ENCODE measurements around the gene WLS.
"Not testable (repeated sequence)": the region's sequence is repeated elsewhere in the genome, so short reads cannot be mapped to it uniquely, and the experiment has no call there.

Gene WLS

DNA sequence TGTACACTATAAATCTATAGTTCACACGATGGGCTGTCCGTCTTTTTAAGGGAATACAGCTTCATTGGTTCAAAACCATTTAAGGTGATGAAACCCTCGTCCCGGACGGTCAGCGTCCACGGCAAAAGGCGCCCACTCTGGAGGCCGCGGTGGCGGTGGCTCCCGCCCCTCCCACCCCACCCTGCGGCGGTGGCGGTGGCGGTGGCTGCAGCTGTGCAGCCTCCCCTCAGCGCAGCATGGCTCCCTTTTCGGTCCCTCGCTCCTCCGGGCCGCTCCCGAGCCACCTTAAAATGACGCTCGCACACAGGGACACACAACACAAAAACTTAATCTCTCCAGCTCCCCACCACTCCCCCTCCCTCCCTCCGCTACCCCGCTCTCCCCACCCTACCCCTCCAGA is 69.1 kb downstream of the WLS start:
- no peak for DNase-seq

DNA sequence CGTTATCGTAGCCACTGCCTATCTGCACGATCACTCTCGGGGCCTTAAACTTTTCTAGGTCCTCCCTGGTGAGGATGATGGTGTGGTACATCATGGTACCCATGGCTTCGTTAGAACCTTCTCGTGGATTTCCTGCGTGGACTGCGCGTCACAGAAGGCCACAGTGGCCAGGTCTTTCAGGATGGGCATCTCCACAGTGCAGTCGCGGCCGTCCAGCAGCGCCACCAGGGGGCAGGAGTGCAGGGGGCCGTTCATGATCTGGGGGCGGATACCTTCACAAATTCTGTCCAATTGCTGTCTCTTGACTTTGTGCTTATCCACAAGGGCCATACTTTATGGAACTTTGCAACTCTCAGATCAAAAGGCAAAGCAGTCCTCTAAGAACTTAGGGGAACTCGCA is 69.6 kb downstream of the WLS start:
- DNase-seq: no peak

DNA sequence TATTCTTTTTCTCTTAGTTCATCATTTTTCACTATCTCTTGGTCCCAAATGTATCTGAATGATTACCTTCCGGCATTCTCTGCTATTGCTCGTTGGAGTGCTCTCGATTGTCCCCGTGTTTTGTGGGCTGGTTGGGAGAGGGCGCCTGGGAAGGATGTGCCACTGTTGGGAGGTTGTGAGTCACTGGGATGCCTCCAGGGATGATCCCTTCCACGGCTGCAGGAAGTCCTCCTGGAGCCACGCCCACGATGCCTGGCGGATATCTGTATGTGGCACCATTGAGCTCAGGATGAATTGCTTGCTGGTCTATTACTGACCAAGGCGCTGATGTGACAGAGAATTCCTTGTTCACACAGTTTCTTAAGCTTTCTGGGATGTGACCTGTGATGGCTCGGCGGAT is 70.7 kb downstream of the WLS start:
- DNase-seq: not testable (repeated sequence)

DNA sequence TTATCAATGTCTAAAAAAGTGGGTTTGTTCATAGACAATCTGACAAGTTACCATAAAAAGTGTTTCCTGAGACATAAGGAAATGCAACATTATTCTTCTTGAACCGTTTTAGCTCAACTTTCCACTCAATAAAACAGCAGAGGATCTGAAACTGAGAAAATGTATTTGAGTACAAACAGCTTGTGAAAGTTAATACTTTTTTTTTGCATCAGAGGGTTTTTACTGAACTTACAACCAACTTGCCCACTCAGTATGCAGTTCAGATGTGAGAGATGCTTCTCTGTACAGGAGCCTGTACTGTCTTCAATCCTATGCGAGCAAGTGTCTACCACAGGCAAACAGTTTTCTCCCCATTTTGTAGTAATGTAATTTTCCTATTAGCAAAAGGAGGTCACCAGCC is 71.4 kb downstream of the WLS start:
- not testable (repeated sequence) for DNase-seq

DNA sequence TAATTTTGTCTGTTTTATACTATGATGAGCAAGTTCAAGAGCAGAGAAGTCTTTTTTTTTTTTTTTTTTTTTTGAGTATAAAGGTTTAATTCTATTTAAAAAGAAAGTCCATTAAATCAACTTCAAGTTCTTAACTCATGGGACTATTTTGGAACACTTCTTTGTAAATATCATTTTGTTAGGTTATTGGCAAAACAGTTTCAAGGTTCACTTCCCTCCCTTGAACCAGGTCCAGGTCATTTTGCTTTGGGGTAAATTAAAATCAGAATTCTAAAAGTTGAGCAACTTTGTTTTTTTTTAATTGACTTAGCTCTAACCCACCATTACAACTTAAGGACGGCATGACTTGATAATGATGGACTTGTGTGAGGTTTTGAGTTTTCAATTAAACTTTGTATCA is 72.3 kb downstream of the WLS start:
- DNase-seq: no peak

DNA sequence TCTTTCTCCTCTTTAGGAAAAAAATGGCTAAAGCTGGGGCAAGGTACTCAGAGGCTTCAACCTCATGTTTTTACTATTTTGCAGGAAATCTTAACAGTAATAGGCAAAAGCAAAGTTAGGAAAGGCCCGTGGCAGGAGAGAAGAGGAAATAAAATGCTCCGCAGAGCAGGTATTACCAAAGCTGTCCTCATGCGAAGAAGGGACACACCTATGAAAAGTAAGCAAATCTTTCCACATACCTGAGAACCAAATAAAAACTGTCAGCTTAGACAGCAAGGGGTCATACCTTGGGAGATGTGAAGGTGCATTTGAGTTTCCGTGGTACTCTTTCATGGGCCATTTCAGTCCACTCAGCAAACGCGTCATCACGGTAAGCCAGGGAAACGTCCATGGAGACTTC is 73.5 kb downstream of the WLS start:
- DNase-seq: no peak

DNA sequence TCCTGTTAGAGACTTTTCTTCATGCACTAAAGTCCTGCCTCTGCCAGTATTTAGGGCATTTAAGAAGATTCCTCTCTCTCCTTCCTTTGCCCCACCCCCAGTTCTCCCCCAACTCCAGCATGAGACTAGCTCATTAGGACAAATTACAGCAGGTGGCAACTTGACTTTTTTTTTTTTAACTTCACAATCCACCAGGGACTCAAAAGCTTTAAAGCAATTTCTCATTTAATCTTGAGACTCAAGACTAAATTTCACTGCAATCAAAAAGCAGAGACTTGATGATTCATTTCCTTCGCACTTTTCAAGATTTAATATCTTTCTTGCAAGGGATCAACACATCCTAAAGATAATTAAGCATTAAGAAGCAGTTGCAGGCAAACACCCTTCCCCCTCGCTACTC is 74.9 kb downstream of the WLS start:
- DNase-seq: no peak

DNA sequence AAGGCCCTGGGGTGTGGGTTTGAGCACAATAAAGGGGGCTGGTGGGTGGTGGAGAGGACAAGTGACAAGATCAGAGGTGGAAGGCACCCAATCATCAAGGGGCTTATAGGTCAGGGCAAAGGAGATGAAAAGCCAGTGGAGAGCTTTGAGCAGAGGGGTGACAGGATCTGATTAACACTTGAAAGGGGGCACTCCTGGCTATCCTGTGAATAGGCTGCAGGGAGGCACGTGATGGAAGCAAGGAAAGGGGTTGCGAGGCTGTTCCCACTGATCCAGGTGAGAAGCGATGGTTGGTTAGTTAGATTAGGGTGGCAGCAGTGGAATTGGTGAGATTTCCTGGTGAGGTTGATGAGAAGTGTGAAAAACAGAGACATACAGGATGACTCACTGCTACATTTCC is 80.6 kb downstream of the WLS start:
- DNase-seq: no peak

DNA sequence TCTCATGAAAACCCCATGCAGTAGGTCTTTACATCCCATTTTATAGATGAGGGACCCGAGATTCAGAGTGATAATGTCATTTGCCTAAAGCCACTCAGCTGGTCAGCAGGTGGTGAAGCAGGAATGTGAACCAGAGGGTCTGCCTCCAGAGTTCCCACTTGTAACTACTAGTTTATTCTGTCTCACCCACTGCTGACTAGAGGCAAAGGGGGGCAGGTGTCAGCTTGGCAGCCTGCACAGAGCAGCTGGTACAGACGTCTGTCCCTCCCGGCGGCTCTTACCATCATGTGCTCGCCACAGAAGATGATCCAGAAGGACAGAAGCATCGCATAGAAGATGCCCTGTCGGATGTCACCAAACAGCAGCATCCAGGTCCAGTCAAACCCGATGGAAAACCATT is 82.4 kb downstream of the WLS start:
- DNase-seq: no peak

DNA sequence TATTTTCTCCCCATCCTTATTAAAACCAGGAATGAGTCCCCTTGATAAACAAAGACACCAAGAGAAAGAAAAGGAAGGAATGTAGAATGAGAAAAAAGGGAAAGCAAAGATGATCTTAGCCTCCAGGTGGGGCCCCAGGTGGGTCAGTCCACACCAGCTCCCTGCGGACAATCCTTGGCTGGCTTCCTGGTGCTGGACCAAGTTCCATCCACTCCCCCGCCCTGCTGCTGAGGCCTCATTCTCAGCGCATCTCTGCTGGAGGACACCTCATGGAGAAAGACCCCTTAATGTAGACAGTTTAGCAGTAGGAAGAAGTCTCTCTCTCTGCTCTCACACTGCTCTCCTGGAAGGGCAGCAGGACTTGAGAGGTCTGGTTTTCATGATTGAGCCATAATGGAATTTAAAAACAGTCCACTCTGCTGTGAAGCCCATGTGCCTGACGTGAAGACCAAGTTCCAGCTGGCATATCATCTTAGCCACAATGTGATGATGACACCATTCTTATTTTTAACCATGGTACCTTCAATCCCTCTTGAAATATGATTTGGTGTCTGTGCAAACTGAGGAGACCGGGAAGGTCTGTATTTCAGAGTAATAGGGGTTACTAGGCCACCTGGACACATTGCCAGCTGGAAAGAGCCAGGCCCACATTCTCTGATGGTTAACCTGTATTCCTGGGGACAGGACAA is 83.1 kb downstream of the WLS start:
- DNase-seq: no peak

DNA sequence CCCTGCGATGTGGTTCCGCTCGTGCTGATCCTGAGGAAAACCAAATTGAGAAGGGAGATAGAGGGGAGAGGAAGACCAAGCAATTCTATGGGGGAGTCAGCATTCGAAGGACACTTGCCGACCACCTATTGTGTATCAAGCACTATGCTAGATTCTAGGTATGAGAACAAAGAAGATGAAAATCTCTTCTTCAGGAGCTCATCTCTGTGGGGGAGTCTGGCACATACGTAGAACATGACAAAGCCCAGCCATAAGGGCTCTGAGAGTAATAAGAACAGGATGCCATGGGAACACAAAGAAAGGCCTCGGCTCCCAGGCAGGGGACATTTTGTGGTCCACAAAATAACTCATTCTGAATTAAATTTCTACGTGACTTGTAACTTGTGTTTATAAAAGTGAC is 83.7 kb downstream of the WLS start:
- no peak for DNase-seq

DNA sequence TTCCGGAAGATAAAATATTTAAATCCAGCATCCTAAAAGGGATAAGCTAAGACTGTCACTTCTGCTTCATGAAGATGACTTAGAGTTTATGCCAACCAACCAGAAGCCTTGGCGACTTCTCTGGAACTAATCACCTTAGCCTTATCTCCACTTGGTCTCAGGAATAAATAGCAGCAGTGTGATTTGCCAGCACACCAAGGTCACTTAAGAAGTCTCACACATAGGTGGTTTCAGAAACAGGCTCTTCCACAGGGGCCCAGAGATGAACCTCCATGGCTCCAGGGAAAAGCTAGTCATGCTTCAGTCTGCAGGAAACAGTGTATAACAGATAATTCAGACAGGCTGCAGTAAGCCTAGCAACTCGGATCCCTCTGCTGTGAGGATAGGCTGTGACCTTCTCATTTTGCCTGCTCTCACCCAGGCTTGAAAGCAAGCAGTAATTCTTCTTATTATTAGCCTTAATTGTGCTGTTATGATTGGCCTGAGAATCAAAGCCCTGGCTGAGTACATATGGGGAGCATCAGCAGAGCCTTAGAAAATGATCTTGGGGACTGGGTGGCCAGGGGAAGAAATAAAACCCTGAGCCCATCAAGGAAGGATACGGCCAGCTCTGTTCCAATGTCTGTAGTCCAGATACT is 84.7 kb downstream of the WLS start:
- DNase-seq: no peak

DNA sequence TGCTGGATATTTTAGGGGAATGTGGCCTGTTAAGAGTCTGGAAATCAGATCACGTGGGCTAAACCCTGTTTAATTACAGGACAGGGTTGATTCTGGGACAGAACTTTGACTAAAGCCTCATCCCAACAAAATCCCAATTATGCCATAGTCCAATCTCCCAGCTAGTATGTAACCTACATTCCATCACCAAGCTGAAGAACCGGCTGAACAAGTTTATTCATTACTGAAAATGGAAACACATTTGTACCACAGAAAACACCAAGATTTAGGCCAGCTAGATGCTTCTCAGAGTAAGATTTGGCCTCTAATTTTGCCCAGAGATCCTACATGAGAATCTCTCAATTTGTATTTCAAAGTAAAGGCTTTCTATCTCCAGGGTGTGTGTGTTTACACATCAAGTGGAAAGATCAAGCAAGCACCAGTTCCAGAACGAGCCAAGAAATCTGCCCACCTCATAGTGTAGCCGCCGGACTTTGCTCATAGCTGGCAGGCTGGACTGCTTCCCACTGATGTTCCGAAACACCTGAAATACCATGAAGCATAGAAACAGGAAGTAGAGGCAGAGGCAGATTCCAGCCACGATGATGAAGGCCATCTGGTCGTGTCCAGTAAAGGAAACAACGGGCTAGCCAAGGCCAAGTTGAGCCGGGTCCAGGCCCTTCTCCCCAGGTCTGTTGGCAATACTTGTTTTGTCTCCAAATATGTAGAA is 86.8 kb downstream of the WLS start:
- no peak for DNase-seq

DNA sequence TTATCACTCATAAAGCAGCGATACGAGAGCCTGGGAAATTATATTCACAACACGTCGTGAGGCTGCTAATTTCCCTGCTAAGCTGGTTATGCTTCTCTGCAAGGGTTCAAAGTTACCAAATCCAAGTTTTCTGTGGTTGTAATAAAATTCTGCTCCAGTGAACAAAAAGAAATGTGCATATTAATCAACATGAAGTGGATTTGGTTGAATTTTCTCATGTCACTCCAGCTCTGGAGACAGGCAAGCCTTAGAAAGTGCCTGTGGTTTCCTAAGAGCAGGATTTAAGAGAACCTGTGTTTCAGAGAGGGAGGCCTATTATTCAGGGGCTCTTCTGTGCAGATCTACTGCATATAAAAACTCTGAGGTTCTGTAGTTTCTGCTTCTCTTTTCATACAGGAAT is 87.5 kb downstream of the WLS start:
- no peak for DNase-seq

DNA sequence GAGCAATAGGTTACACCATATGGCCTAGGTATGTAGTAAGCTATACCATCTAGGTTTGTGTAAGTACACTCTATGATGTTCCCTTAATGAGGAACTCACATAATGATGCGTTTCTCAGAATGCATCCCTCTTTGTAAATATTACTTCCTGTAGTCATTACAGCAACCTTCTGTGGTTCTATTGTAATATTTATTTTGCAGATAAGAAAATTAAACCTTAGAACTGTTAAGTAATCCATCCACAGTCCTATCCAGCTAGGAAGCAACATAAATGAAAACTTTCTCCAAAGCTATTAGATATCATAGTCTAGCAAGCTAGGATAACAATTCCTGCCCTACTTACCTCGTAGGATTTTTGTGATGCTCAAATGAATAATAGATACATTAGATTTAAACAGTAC is 88.7 kb downstream of the WLS start:
- DNase-seq: no peak

DNA sequence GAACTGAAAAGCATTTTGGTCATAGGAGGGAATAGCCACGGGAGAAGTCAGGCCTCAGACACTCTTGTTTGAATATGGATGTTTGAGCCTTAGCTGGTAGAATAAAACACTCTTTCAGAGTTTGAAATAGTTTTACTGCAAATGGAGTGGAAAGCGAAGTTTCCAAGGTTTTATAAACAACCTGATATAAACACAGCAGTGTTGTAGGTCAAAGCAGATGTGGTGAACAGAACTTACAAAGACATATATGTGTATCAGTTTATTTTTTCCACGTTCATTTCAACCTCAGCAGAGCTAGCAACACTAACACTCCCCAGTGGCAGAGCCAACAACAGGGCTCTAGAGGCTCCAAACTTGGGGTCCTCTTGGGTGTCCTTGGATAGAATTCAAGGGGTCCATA is 89.9 kb downstream of the WLS start:
- DNase-seq: no peak

DNA sequence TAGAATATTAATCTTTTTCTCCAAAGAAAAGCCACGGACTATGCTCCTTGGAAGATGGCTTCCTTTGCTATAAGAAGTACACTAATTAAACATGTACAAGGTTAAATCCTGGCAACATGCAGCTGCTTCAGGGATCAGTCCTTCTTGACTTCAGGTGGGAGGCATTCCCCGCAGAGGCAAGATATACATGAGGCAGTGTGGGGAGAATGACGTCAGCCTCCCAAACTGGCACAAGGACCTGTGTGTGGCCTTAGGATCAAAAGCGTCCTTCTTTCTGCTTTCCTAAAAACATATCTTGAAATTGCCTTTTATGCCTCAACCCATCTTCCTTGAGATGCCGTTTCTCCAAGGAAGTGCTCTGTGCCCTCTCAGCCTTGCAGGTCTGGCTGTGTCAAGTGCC is 90.3 kb downstream of the WLS start:
- no peak for DNase-seq

DNA sequence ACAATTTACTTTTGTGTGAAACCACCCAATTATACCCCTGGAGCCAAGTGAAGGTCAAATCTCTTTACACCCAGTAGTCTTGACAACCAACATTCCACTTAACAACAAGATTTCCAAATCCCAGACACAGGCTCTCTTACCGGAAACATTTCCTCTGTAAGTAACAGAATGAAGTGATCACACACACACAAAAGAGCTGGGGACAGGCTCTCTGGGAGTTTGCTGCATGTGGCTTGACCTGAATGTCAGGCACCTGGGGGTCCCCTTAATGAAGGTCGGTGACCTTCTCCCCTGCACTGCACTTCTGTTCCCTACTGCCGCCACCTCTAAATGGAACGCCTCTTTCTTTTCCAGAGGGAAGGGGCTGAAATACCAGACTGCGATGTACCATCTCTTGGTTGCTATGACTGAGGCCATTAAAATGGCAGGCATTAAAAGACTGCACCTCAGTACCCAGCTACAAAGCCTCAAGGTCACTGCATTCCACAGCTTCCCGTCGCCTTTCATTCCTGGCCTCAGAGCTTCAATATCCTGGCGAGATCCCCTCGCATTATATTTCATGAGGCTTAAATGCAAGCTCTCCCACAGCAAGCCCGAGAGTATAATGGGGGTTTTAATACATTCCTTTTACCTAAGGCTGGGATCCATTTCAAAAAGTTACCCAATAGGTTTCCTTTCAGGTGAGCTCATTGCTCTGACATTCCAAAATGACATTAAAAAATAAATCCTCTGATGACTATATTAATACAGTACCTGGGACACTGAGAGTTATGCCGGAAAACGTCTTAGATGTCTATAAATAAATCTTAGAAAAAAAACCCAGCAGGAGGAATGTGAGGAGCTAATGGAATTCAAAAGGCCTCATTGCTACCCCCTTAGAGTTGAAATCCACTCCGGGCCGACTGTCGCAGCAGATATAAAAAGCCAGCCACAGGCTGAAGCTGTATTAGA is 91.0 kb downstream of the WLS start:
- DNase-seq: no peak

DNA sequence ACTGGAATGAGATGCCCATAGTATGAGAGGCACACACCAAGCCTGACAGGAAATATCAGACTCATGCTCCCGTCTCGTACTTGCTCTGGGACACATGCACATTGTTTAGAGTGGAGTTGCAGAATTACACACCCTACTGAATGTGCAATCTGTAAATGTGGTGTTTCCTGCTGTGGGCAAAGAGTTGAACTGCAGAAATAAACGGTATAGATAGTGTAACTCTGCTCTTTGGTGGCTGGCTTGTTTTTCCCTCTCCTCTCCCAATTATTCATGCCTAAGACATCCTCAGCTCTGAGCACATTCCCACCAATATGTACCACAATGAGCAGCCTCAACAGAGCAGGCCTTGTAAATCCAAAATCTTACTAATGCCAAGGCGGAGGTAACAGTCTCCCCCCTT is 91.8 kb downstream of the WLS start:
- no peak for DNase-seq

DNA sequence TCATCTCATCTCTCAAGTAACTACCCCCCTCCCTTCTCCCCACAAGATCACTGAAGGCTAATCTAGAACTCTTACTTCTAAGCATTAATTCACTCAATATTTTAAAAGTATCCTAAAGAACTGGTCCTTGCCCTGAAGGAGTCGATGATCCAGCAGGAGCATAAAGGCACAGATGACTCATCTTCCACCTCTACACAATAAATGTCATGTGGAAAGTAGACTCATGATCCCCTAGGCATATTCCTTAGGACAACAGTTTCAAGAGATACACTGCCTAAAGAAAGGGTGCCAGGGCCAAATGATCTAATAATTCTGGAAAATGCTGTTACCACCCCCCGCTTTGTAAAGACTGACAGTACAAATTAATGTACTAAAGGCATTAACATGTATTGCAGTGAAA is 96.1 kb downstream of the WLS start:
- DNase-seq: no peak

DNA sequence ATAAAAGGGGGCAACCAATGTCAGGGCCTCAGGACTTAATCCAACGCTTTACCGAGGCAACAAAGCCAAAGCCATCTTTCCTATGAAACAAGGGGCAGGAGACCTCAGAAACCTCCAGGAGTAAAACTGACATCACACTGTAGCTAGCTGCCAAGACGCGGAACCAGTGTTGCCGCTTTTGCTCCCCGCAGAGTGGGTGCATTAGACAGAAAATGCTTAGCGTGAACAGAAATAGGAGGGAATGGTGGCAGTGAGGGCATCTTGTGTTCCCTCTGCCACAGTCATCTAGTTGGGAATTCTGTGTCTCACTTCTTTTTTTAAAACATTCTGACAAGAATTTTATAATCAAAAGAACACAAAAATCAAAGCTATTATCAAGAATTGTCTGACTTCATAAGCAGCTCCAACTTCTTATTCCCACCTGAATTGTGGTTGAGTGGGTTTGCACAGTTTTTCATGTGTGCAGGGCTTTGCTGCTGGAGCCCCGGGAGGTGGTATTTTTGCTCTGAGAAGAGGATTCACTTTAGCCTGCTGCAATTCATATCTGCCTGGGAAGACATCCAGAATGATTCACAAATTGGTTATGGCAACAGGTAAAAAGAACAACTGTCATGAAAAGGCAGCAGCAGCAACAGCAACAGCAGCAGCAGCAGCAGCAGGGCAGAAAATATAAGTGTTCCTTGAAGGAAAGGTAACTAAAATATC is 99.7 kb downstream of the WLS start:
- DNase-seq: no peak

DNA sequence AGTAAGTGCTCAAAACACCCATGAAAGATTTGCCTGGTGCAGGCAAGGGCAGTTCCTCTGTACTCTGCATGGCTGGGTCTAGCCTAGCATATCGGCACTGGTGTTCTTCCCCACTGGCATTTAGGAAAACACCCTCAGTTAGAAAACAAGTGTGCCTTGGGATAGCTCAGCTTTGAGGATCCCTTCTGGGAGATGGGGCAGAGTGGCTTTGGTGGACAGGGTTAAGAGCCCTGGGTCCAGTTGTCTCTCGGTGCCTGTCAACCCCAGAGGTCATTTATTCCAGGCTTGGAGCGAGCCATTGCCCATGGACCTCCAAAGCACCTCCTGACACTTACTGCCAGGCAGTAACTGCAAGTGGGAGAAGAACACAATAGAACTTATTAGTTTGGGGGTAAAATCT is 101.1 kb downstream of the WLS start:
- DNase-seq: no peak

Measured in effector CD8-positive, alpha-beta T cell (primary cell).